ENCODE data around the gene SYNGR1. TPM values are rescaled to one million over a fixed set of nuclear protein-coding genes. Genes with fewer than 3 reads are reported as not detected.

Gene SYNGR1
- total and polyA plus RNA-seq, 2 of the 8 experiments (the other 6 are each of a cell fraction or from before 2014, with no cell fraction given), result 32.5 to 84.7 TPM

DNA sequence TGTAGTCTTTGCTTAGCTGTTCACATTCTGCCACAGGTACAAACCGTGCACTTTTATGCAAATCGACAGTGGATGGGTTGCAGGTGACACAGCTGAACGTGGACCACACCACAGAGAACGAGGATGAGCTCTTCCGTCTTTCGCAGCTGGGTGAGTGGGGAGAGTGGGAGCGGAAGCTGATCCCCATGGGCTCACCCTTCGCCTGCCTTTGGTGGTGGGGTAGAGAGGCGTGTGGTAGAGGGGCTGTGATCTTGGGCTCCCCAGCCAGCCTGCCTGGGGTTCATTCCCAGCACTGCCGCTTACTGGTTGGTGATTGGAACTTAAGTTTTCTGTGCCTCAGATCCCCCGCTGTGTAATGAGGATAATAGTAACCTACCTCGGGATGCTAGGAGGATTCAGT, 68.9 kb downstream of the SYNGR1 start:
- Histone ChIP-seq H3K9ac (replicated peaks in 1 of 4; ENCODE audit: extremely low read depth in 1 of 4, low read depth in 3 of 4, low read length in 3 of 4) (no peak overlapping the region), H4K8ac (ENCODE audit: extremely low read depth, insufficient read depth, low read length) (no peak overlapping the region; the same call in 1 of the 2 replicates), H3K9me3 (ENCODE audit: insufficient read depth in 2 of 2, low read depth in 1 of 2, low read length in 1 of 2) (no peaks in the 10 kb centered on the region), H2BK20ac (ENCODE audit: low read length) (no peak overlapping the region), H3K56ac (replicated peaks; ENCODE audit: insufficient read length, low read depth, low read length) (no peak overlapping the region), H2AK5ac (ENCODE audit: low read depth, low read length) (no peak overlapping the region), H2BK12ac (ENCODE audit: low read depth, low read length) (no peak overlapping the region), H3K79me2 (ENCODE audit: control insufficient read depth in 1 of 2, insufficient read depth in 2 of 2, low read length in 2 of 2) (no peaks in the 10 kb centered on the region), H2BK15ac (ENCODE audit: low read length) (no peak overlapping the region), H2BK120ac (replicated peaks; ENCODE audit: low read depth, low read length) (no peak overlapping the region), H3K4me1 (replicated peaks in 1 of 4; ENCODE audit: control insufficient read depth in 3 of 4, insufficient read depth in 4 of 4, low read length in 3 of 4) (no peaks in the 10 kb centered on the region), H4K5ac (ENCODE audit: insufficient read length, low read depth, low read length) (no peak overlapping the region), H3K27me3 (replicated peaks in 1 of 4; ENCODE audit: control insufficient read depth in 3 of 4, extremely low read depth in 1 of 4, insufficient read depth in 3 of 4, low read length in 3 of 4) (no peaks in the 10 kb centered on the region), H3K79me1 (ENCODE audit: low read depth, low read length) (no peaks in the 10 kb centered on the region), H3K18ac (ENCODE audit: extremely low read depth, low read length) (no peak overlapping the region), H3K4me2 (ENCODE audit: insufficient read depth in 1 of 2, low read depth in 2 of 2, low read length in 2 of 2) (no peak overlapping the region), H3K23ac (ENCODE audit: insufficient read length) (no peak overlapping the region), H3K36me3 (ENCODE audit: control insufficient read depth in 2 of 4, insufficient read depth in 4 of 4, low read length in 3 of 4) (peaks cover 2 to 35% (median 12%) of the 10 kb centered on the region in 4 experiments; a peak in 6 of 8 replicates), H3K4me3 (ENCODE audit: extremely low read depth in 1 of 4, insufficient read depth in 2 of 4, low read depth in 3 of 4, low read length in 4 of 4) (no peak overlapping the region), H4K20me1 (replicated peaks in 1 of 2; ENCODE audit: control insufficient read depth in 1 of 2, insufficient read depth in 2 of 2, low read length in 2 of 2) (peaks cover 0 to 2% of the 10 kb centered on the region in 2 experiments), H4K91ac (replicated peaks; ENCODE audit: insufficient read length, low read length) (no peak overlapping the region), H3K23me2 (ENCODE audit: low read depth, low read length) (no peaks in the 10 kb centered on the region), H3K27ac (ENCODE audit: low read depth, low read length) (no peak overlapping the region), H3K14ac (ENCODE audit: insufficient read length) (no peak overlapping the region), H3K4ac (replicated peaks; ENCODE audit: insufficient read length, low read depth, low read length) (no peak overlapping the region), H2AFZ (ENCODE audit: low read length) (no peak overlapping the region), H2BK5ac (ENCODE audit: low read depth, low read length) (no peak overlapping the region)
- WGBS, 2 experiments (ENCODE audit: extremely low coverage in 1 of 2, insufficient coverage in 1 of 2, insufficient read length in 1 of 2, insufficient replicate concordance in 2 of 2, low coverage in 1 of 2, low lambda C conversion rate in 2 of 2, missing lambda C conversion rate in 1 of 2), result 91% methylated on average over 12 of the region's 12 CpGs; no CpG with 5 or more reads in 1 of the 2 experiments
- DNase-seq (ENCODE audit: low read depth in 1 of 2, low spot score in 2 of 2), result no peak
- FAIRE-seq, result no peak
- TF ChIP-seq YY1 (IDR thresholded peaks at IDR 0.05; ENCODE audit: low read depth, low read length) (no peak), CBX8 (IDR thresholded peaks at IDR 0.05; ENCODE audit: borderline replicate concordance, low read depth, low read length) (no peak), CBX5 (IDR thresholded peaks at IDR 0.05; ENCODE audit: low read depth, low read length) (no peak), POLR2AphosphoS5 (IDR thresholded peaks at IDR 0.05; ENCODE audit: low read depth, low read length) (no peak), TCF12 (IDR thresholded peaks at IDR 0.05; ENCODE audit: low read depth, low read length) (no peak), SP2 (IDR thresholded peaks at IDR 0.05; ENCODE audit: low read length) (no peak)
- POLR2A ChIA-PET (ENCODE audit: partially characterized antibody), result interaction anchor here (1.6 to 2.0 kb wide), 2 partner anchors 9 to 19 kb away, joined by 6 to 7 read pairs; partner anchors contain the start of gene TAB1
- CTCF ChIA-PET (ENCODE audit: partially characterized antibody), result interaction anchor here (0.6 to 3.2 kb wide), 5 partner anchors 17 to 78 kb away, joined by 3 to 10 read pairs (median 4); no protein-coding TSS in a partner anchor
